ENCODE results near the gene DVL1. TPM values are rescaled to one million over a fixed set of nuclear protein-coding genes. Genes with fewer than 3 reads are reported as not detected.
A peak's percentile ranks its signal among the peaks of the same experiment; 100 is the strongest.
"Not testable (repeated sequence)": the region's sequence is repeated elsewhere in the genome, so short reads cannot be mapped to it uniquely, and the experiment has no call there.

Gene DVL1
- total and polyA plus RNA-seq, 8 donors = 30.6 to 103 (median 50.3) TPM

- intact Hi-C loops (cut with DNase I) = no loop called here
- no peak overlapping the region for H3K27ac ChIP-seq
- 96 to 98% methylated on average over 16 of the region's 16 CpGs for WGBS, 2 donors
- FAIRE-seq = no peak
- H3K36me3 ChIP-seq = peaks cover 4 to 75% (median 58%) of the 10 kb centered on the region in 3 donors
- peak in 1 of 6 donors; percentile 20 for DNase-seq
- no peak for ATAC-seq
- no peaks in the 10 kb centered on the region for H3K9me3 ChIP-seq
- no peak for TF ChIP-seq CTCF (IDR thresholded peaks at IDR 0.05)
- H3K4me1 ChIP-seq = no peaks in the 10 kb centered on the region
- H3K4me3 ChIP-seq = no peak overlapping the region
- no peaks in the 10 kb centered on the region for H3K27me3 ChIP-seq
These were observed 38.9 kb upstream of the DVL1 start for GRCh38 chr1:1388078-1388472.

GRCh38 chr1:1387098-1388077, 38.2 kb upstream of the DVL1 start:
- H3K4me3 ChIP-seq = no peak overlapping the region
- intact Hi-C loops (cut with DNase I) = no loop called here
- TF ChIP-seq CTCF (IDR thresholded peaks at IDR 0.05) = no peak
- H3K27me3 ChIP-seq = no peaks in the 10 kb centered on the region
- no peak for ATAC-seq
- peak in 1 of 6 donors; percentile 69 for DNase-seq
- H3K27ac ChIP-seq = no peak overlapping the region
- no peak for FAIRE-seq
- no peaks in the 10 kb centered on the region for H3K4me1 ChIP-seq
- peaks cover 4 to 68% (median 52%) of the 10 kb centered on the region in 3 donors for H3K36me3 ChIP-seq
- no peaks in the 10 kb centered on the region for H3K9me3 ChIP-seq
- 95 to 97% methylated on average over 48 to 50 of the region's 50 CpGs for WGBS, 2 donors

- 91% methylated on average over 8 of the region's 8 CpGs for WGBS, 2 donors
- Histone ChIP-seq H3K9me3 (no peaks in the 10 kb centered on the region), H3K27ac (no peak overlapping the region), H3K27me3 (no peaks in the 10 kb centered on the region), H3K36me3 (peaks cover 4 to 54% (median 45%) of the 10 kb centered on the region in 3 donors), H3K4me1 (no peaks in the 10 kb centered on the region), H3K4me3 (no peak overlapping the region)
- no peak for FAIRE-seq
- DNase-seq = no peak
- no peak for ATAC-seq
- intact Hi-C loops (cut with DNase I) = no loop called here
- TF ChIP-seq CTCF (IDR thresholded peaks at IDR 0.05) = no peak
These were observed 36.7 kb upstream of the DVL1 start for GRCh38 chr1:1385931-1386330.

- H3K9me3 ChIP-seq; H3K27me3 ChIP-seq; FAIRE-seq; ATAC-seq; DNase-seq; intact Hi-C loops (cut with DNase I); H3K27ac ChIP-seq; H3K4me1 ChIP-seq; H3K4me3 ChIP-seq: not testable (repeated sequence)
- peaks cover 4 to 48% (median 40%) of the 10 kb centered on the region in 3 donors for H3K36me3 ChIP-seq
- 95% methylated on average over 29 of the region's 29 CpGs for WGBS, 2 donors
These were observed 36.1 kb upstream of the DVL1 start for GRCh38 chr1:1385339-1385738.

GRCh38 chr1:1381294-1381693, 32.1 kb upstream of the DVL1 start:
- no peak for FAIRE-seq
- WGBS, 2 donors = 77 to 78% methylated on average over 8 of the region's 8 CpGs
- intact Hi-C loops (cut with DNase I) = no loop called here
- Histone ChIP-seq H3K4me3 (no peak overlapping the region), H3K9me3 (no peaks in the 10 kb centered on the region), H3K27ac (no peak overlapping the region), H3K27me3 (no peaks in the 10 kb centered on the region), H3K4me1 (no peaks in the 10 kb centered on the region), H3K36me3 (peaks cover 0 to 7% (median 6%) of the 10 kb centered on the region in 3 donors)
- DNase-seq = no peak
- TF ChIP-seq CTCF (IDR thresholded peaks at IDR 0.05) = no peak
- no peak for ATAC-seq
